HG03439 (cell line): ENCODE results near the gene KIF26B.
"Not testable (repeated sequence)": the region's sequence is repeated elsewhere in the genome, so short reads cannot be mapped to it uniquely, and the experiment has no call there.

Experiments used
- ATAC-seq: cut with Tn5 transposase; IDR thresholded peaks from one replicate; pipeline ENCODE4 v1.9.1; 2021; ENCODE audit warnings: mild to moderate bottlenecking, moderate library complexity; ENCODE audit not compliant: unreplicated experiment

Gene KIF26B

DNA sequence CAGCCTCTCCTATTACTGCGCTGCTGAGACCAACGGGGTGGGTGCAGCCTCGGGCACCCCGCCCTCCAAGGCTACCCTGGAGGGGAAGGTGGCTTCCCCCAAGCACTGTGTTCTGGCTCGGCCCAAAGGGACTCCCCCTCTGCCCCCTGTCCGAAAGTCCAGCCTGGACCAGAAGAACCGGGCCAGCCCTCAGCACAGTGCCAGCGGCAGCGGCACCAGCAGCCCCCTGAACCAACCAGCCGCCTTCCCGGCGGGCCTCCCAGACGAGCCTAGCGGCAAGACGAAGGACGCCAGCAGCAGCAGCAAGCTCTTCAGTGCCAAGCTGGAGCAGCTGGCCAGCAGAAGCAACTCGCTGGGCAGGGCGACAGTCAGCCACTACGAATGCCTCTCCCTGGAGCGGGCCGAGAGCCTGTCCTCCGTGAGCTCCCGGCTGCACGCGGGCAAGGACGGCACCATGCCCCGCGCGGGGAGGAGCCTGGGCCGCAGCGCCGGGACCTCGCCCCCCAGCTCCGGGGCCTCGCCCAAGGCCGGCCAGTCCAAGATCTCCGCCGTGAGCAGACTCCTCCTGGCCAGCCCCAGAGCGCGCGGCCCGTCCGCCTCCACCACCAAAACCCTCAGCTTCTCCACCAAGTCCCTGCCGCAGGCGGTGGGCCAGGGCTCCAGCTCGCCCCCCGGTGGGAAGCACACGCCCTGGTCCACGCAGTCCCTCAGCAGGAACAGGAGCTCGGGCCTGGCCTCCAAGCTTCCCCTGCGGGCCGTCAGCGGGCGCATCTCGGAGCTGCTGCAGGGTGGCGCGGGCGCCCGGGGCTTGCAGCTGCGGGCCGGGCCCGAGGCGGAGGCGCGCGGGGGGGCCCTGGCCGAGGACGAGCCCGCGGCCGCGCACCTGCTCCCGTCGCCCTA lies 533.1 kb downstream of the KIF26B start:
- ATAC-seq = no peak

DNA sequence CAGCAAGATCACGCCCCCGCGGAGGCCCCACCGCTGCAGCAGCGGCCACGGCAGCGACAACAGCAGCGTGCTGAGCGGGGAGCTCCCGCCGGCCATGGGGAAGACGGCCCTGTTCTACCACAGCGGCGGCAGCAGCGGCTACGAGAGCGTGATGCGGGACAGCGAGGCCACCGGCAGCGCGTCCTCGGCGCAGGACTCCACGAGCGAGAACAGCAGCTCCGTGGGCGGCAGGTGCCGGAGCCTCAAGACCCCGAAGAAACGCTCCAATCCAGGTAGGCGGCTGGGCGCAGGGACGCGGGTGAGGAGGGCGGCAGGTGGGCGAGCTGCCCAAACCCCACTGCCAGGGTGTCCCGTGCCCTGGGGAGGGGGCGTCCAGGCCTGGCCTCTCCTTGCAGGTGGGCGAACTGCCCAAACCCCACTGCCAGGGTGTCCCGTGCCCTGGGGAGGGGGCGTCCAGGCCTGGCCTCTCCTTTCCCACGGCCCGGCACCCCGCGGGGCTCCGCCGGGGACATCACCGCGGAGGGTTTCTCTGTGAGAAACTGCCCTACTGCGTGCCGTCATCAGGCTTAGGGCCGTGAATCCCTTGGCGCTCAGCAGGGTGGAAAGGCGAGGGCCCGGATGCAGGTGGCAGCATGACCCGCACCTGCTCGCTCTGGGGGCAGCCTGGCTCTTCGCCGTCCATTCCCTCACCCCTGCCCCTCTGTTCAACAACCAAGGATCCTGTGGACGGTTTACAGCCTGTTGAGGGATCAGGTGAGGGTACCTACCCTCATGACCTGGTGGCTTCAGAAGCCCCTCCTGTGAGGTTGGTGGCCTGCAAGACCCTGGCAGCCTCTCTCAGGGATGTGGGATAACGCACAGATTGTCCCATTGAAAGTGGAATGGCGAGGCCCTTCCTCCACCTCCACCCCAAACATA lies 534.0 kb downstream of the KIF26B start:
- ATAC-seq = no peak

DNA sequence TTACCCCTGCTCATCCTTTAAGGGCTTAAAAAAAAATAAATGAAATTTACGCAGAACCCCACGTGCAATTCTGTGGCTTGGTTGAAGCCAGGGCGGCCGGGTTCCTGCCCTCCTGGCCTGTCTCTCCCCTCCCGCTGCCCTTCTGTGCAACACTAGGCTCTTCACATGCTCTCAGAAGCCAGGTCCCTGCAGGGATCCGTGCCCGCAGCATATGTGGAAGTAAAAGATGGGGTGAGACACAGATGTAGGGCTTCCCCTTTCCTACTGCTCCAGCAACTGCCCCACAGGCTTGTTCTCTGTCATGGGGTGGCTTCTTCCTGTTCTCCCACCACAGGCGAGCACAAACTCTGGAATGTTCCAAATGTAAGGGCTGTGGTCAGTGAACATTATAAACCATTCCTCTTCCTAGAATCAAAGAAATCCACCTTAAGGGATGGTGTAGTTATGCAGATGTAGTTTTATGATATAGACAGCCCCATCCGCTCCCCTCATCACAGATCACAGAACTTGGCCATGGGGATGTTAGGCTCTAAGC lies 535.4 kb downstream of the KIF26B start:
- no peak for ATAC-seq

DNA sequence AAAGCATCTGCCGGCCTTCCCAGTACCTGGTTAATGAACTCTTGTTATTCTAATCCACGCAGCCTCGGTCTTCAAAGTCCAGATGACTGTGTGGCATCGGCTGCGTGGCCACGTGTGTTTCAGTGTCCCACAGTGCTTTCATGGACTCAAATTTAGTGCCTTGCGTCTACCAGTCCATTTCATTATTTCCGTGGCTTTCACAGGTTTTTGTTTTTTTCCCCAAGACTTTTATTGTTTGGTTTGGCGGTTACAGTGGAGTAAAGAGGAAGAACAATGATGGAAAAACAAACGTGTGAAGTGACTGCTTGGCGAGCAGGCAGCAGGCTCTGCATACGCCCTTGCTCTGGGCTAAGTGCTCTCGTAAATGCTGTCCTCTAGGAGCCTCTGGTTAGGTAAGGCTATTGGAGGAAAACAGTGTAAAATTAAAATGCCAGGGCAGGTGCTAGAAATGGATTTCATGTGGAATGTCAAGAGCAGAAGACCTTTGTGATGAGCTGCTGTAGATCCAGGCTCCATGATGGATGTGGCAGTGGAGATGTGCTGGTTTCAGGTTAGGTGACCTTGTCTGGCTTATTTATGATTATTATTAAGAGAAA lies 536.3 kb downstream of the KIF26B start:
- no peak for ATAC-seq

DNA sequence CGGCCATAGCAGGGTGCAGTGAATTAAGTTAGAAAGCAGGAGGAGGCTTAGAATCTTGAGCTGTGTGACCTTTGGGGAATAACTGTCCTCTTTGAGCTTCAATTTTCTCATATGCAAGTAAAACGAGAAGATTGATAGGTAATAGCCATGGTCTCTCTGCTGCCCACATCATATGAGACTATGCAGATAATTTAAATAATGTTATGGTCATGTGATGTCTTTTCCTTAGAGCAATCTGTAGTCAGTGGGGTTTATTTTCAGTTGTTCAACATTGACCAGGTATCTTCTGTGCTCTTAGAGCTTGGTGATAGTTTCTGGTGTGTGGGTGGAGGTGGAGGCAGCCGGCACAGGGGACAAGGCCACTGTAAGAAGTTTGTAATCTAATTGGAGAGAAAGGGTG lies 537.1 kb downstream of the KIF26B start:
- no peak for ATAC-seq

DNA sequence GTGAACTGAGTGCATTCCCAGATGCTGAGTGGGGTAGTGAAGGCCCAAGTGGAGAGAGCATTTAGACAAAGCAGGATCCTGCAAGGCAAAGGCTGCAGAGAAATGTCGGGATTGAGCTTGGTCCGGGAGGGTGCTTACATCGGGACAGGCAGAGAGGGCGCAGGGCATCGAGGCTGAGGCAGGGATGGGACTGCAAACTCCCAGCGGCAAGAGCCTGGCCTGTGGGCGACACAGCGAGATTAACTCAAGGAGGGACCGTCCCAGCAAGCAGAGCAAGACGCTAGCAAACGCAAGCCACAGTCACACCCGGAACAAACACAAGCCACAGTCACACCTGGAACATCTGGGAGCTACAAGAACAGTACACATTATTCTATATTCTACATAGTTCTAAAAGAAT lies 537.5 kb downstream of the KIF26B start:
- no peak for ATAC-seq

DNA sequence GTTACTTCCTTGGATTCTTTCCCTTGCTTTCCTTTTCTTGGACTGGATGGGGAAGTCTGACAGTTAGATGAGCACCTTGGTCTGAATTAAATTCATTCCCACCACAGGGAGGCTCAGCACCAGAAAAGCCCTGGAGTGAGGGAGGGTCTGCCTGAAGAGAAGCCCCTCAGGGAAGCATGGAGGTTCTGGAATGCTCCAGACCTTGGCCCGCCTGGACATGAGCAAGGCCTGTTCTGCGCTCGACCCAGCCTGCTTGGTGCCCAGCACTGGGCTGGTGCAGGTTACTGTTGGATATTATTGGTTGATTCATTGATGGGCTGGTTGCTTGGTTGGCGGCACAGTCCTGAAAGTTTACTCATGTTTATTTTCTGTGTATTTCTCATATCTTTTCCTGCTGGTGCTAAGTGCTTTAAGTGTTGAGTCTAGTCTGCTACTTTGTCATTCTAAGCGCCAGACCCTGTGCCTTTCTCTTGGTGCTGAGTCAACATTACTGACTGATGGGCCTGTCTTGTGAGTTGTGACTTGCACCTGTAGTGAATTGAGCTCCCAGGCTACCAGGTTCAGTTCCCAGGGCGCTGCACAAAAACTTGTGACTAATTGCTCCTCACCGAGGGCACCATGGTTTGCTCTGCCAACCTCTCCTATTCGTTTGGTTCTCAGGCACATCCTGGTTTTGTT lies 538.5 kb downstream of the KIF26B start:
- ATAC-seq = no peak

DNA sequence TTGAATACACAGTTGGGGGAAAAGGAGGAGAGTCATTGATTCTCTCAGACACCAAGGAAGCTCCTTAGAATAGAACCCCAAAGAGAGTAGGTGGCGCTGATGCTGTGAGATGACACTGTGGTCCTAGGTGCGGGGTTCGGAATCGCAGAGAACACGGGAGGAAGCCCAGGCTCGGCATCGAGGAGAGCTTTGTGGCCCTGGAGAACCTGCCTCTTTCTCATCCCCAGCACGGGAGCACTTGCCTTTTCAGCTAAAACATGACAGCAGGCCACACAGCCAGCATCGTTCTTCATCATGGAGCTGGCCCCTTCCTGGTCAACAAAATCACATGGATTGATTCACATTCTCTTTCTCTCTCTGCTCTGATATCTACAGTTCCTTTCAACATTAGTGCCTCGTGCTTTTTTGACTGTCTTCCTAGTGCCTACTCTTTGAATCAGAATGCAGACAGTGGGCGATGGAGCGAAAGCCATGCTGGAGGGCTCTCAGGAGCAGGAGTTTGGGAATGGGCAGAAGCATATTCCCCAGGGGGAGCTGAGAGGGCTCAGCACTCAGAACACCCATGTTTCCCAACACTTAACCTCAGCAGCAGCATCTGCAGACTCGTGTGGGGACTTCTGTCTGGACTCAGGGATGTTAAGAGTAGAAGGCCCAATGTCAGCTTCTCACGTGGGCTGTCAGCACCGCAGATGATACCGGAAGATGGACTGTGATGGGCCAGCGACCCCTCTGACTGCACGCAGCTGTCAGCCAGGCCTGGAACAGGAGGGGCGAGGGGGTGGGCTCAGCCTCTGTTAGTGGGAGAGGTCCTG lies 539.4 kb downstream of the KIF26B start:
- no peak for ATAC-seq

DNA sequence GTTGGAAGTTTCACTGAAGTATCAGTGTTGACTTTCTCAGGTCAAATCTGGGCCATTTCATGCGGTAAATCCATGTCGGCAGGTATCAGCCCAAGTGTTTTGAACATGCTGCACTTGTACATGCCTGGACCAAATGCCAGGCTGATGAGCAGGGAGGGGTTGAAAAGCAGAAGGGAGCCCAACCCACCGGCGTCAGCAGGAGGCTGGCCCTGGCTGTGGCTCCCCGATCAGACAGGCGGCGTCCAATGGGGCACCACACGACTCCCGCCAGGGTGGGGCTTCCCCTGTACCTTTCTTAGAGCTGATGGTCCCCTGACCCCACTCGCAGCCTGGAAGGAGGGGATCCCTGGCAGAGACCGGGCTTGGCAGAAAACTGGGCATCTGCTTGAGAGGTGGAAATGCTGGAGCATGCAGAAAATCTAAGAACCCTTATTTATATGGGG lies 540.0 kb downstream of the KIF26B start:
- no peak for ATAC-seq

DNA sequence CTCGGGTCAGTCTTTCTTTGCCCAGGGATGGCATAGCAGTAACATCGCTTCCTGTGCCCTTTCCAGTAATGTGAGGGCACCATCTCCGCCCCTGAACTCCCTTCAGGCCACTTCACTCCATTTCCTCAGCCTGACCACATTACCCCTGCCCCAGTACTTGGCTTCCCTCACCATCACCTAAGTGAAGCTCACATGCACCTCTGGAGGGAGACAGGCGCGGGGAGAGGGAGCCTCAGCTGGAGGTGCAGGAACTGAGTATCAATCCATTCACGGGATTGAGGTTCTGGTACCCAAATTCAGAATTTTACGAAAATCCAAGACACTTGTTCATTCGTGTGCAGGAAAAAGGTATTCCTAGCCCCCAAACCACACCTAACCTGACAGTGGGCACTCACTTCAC lies 540.4 kb downstream of the KIF26B start:
- no peak for ATAC-seq

DNA sequence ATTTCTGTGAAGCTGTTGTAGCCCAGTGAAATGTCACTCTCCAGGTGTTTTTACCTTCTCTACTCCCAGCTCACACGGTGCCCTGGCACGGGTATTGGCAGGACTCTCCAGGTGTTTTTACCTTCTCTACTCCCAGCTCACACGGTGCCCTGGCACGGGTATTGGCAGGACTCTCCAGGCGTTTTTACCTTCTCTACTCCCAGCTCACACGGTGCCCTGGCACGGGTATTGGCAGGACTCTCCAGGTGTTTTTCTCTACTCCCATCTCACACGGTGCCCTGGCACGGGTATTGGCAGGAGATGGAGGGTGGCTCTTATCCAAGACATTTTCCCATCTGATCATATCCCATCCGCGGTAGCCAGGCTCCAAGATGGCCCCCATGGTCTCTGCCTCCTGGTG lies 540.9 kb downstream of the KIF26B start:
- ATAC-seq = not testable (repeated sequence)

DNA sequence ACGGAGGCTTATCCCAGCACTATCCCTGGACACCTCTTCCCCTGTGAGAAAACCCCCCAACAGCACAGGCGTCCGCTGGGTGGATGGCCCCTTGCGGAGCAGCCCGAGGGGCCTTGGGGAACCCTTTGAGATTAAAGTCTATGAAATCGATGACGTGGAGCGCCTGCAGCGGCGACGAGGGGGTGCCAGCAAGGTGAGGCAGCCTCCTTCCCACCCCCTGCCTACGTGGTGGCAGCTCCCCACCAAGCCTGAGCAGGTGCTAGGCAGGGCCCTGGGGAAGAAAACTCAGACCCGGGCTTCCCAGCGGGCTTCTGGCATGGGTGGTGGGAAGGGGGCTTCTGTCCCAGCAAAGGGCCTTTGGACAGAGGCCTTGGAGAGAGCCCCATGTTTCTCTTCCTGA lies 543.3 kb downstream of the KIF26B start:
- no peak for ATAC-seq

DNA sequence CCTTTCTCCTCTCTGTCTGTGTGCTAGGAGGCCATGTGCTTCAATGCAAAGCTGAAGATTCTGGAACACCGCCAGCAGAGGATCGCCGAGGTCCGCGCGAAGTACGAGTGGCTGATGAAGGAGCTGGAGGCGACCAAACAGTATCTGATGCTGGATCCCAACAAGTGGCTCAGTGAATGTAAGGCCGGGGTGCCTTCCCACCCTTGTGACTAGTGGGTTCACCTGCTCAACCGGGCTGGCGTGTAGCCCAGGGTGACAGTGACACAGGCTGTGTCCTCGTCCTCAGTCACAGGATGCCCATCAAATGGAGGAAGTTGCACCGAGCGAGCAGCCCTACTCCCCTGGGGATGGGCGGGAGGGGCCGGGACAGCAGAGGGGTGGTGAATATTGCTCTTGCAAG lies 544.1 kb downstream of the KIF26B start:
- no peak for ATAC-seq

DNA sequence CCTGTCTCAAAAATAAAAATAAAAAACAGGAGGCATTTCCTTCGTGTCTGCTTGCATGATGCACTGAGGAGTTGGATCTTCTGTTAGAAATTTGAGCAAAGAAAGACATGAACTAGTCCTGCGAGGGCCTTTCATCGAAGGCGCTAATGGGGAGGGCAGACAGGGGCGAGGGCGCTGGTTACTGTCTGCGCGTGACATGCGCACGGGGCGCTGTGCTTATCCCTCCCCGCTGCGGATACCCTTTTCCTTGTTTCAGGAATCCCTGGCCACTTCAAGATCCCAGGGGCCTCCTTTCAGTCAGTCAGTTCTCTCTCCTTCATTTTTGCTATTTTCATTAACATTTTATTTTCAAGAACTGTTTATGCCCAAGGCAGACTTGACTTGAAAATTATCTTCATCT lies 545.8 kb downstream of the KIF26B start:
- ATAC-seq = no peak

DNA sequence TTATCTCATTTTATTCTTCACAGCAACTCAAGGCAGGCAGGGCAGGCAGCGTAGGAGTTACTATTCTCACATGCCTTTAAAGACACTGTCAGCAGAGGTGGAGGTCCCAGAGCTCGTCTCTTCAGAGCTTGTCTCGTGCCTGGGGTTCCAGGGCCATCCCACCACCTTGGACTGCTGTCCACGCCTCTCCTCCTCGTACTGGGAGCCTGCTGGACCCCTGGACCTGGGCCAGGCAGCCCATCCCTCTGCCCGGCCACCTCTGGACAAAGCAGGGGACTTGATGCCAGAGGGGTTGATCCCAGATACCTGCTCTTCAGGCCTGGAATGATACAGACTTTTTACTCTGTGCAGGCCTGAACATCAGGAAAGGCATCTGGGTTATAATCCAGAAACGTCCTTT lies 546.8 kb downstream of the KIF26B start:
- ATAC-seq = no peak

DNA sequence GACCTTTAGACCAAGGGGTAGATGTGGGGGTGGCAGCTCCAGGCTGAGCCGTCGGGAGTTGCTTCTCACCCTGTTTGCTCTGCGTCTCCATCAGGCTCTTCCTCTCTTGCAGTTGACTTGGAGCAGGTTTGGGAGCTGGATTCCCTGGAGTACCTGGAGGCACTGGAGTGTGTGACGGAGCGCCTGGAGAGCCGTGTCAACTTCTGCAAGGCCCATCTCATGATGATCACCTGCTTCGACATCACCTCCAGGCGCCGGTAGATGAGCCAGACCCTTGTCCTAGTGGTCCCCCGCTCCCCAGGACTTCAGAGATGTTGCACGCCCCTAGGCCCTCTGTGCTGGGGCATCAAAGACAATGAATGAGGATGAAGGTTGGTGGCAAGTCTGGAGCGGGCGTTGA lies 547.6 kb downstream of the KIF26B start:
- ATAC-seq = no peak

DNA sequence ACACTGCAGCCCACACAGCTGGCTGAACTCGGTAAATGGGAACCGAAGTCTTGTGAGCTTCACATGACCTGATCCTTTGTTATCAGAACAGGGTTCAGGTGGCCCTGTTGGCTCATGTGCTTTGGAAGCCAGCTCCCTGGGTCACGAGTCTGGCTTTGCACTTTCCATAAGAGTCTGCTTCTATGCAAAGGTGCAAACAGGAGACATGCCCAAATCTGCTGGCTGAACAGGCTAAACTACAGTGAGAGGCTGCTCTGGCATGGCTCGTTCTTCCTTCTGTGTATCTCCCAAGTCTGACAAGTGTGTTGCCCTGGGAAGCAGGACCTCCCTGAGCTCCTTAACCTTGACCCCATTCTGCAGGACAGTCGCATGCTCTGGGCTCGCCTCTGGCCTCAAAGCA lies 549.6 kb downstream of the KIF26B start:
- ATAC-seq = no peak

DNA sequence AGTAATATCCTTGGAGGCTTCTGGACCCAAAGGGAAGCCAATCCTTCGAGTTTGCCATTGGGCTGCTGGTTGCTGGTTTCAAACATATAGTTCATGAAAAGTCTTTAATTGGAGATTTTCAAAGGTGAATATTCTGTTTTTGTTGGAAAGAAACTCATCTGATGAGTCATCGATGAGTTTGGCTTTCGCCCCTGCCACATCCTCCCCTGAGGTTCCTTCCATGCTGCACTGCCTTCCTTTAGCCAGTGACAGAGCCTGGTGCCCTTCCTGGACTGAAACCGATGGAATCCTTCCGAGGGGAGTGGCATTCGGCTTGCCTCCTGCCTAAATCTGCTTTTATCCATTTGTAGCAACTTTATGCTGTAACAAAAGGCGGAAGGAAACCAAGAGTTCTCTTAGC lies 550.0 kb downstream of the KIF26B start:
- ATAC-seq = no peak

DNA sequence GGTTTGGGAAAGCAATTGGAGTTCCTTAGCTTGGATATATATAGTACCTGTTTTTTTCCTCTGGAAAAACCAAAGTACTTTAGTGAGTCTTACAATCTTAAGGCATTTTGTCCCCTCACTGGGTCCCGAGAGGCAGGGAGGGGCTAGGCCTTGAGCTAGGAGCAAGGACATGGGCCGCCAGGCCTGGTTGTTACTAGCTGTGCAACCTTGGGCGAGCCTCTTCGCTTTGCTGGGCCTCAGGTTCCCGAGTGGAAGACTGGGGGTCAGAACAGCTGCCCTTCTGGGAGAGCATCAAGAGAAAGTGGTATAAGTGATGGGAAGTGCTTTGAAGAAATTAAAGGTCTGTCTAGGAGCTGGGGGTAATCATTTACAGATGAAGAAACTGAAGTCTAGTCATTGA lies 553.2 kb downstream of the KIF26B start:
- ATAC-seq = no peak
